Bone marrow (tissue), 2 donors: Measurements from ENCODE around the gene NSRP1.
"Not testable (repeated sequence)": the region's sequence is repeated elsewhere in the genome, so short reads cannot be mapped to it uniquely, and the experiment has no call there.

ENCODE experiments used
- DNase-seq, 2 donors: peaks; one replicate each; lab custom pipeline; 2025; lab: John Stamatoyannopoulos, UW

The NSRP1 gene

DNA sequence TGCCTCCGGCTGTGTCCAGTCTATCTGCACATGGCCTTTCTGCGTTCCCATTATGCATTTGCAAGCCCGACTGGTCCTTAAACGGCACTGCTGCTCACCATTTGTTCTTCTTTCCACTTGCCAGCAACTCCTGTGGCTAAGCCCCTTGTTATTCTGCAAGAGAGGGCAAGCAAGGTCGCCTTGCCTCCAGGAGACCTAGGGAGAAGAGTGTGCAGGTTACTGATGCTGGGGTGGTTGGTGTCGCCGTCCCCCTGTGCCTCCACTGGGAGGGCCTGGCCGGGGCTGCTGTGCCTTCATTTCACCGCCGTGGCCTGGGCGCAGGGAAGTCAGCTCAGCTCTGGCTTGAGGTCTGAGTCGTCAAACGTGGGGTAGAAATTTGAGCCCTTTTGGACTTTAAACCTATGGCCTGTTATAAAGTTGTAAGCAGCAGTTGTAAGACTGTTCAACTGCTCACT, 106.1 kb downstream of the NSRP1 start:
- no peak for DNase-seq

DNA sequence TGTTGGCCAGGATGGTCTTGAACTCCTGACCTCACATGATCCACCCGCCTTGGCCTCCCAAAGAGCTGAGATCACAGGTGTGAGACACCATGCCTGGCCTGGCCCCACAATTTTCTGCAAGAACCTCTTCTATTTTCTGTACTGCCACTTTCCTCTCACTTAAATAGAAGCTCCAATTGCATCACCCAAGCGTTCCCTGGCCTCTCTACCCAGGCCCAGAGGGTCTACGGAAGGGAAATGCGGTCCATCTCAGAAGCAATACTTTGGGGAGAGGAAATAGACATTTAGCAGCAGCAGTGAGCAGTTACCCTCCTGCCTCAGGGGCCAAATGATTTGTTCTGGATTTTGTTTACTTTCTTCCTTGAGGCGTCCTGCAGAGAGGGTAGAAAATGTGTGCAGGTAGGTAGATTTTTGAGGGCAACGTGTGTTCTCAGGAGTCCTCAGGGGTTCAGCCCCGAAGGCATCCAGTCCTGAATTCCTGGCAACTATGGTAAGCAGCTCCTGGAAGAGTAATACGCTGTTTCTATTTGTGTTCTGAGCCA, 107.9 kb downstream of the NSRP1 start:
- DNase-seq: no peak

- DNase-seq: no peak
These were observed 108.5 kb downstream of the NSRP1 start for GRCh38 chr17:30225112-30225511.

- DNase-seq: no peak
These were observed 109.4 kb downstream of the NSRP1 start for GRCh38 chr17:30225919-30226553.

GRCh38 chr17:30226878-30227277, 110.3 kb downstream of the NSRP1 start:
- no peak for DNase-seq

DNA sequence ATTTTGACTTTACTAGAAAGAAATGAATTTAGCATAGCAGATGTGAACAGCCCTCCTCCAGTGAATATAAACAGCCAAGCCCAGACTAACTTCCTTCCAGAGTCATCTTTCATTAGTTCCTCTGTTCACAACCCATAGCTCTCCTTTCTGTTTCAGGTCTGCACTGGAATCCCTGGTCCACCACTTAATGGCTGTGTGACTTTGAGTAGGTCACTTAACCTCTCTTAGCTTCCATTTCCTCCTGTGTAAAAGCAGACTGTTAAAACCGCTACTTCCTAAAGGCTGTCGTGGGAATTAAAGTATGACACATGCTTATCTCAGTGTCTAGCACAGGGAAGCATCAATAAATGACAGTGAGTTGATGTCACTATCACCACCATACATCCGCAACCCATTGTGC, 111.4 kb downstream of the NSRP1 start:
- no peak for DNase-seq

GRCh38 chr17:30229012-30229411, 112.4 kb downstream of the NSRP1 start:
- no peak for DNase-seq

DNA sequence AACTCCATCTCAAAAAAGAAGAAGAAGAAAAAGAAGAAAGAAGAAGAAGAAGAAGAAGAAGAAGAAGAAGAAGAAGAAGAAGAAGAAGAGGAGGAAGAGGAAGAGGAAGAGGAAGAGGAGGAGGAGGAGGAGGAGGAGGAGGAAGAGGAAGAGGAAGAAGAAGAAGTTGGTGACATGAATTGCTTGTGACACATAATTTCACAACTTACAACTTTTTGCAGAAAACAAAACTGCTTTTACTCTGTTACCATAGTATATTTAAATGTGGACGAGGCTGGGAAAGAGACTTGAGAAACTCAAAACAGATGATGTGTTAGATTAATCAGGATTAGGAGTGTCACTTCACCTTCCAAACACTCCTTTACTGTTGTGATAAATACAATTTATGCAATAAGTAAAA, 113.4 kb downstream of the NSRP1 start:
- not testable (repeated sequence) for DNase-seq

DNA sequence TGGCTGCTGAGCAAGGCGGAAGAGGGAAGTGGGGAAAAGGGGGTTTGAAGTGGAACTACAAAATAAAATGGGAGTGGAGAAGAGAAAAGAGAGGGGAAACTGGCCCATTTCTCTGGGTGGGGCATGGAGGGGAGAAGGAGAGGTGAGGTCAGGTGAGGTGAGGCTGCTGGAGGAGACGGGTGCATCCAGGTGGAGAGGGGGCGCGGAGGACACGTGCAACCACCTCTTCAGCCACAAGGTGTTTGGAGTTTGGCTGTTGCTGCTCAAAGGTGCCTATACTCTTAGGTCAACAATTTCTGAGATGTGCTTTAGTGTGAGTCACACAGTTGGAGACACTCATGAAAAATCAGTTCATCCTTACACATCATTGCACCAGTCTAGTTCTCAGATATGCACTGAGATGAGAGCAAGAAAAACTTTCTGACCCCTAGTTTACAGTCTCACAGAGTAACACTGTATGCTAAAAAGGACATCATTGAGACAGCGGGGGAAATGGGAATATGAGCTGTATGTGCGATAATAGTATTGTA, 114.0 kb downstream of the NSRP1 start:
- DNase-seq: no peak

DNA sequence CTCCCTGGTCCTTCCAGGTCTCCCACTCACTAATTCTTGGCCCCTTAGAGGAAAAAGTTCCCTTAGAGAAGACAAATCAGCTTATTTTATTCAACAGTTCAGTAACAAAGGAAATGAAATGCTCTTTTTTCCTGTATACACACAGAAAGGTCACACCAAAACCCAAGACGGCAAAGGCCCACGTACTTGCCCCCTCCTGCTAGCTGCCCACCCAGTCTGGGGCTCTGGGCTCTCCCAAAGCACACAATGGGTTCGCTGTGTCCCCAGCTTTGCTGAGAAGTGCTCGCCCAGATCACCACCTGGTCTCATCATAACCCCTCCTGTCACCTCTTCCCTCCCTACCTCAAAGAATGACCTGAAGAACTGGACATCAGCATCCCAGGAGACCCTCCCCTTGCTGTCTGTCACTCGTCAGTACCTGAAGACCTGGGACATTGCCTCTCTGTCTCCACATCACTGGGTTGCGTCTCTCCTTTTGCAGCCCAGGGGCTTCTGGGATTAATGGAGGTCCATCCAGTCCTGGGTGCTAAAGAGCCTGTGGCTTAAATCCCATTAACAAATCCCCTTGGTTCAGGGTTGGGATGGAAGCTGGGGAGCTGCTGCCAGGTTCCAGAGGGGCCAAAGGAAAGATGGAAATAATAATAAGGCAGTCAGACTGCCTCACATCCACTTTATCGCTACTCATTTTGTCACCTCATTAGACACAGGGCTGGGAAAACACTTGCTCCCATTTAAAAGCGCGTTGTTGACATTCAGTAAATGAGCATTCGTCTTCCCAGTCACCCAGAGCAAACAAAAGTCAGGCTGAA, 115.6 kb downstream of the NSRP1 start:
- DNase-seq: no peak

- DNase-seq: no peak
These were observed 116.3 kb downstream of the NSRP1 start for GRCh38 chr17:30232824-30233427.

DNA sequence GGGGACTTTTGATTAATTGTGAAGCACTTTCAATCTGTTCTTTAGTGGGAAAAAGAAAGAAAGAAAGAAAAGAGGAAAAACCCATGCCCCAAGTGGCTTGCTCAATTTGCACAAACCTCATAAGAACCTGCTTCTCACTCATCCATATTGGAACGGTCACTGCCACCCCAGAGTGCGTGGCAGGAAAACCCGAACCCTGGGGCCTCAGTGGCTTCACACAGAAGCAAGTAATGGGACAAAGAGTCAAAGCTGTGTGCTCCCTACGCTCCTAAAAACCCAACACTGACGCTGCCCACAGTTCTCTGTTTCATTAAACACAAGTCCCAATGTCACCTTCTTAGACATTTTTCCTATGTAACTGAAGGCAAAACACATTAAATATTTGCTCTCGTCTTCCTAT, 117.7 kb downstream of the NSRP1 start:
- DNase-seq: no peak

DNA sequence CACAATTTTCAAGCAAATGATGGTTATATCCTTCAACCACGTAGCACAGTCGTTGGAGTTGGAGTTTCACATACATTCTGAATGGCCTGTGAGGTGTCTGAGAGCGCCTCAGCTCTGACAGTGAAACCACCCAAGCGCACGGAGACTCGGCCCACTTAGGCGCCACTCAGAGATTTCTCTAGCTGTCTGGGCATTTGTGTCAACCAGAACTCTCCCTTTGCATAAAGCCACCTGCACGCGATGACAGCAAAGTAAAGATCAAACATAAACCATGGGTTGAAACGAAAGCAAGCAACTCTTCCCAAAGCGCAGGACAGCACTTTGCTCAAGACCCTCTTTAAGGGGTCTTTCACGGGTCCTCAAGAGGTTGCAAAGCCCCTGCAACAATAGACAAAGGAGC, 118.3 kb downstream of the NSRP1 start:
- no peak for DNase-seq

DNA sequence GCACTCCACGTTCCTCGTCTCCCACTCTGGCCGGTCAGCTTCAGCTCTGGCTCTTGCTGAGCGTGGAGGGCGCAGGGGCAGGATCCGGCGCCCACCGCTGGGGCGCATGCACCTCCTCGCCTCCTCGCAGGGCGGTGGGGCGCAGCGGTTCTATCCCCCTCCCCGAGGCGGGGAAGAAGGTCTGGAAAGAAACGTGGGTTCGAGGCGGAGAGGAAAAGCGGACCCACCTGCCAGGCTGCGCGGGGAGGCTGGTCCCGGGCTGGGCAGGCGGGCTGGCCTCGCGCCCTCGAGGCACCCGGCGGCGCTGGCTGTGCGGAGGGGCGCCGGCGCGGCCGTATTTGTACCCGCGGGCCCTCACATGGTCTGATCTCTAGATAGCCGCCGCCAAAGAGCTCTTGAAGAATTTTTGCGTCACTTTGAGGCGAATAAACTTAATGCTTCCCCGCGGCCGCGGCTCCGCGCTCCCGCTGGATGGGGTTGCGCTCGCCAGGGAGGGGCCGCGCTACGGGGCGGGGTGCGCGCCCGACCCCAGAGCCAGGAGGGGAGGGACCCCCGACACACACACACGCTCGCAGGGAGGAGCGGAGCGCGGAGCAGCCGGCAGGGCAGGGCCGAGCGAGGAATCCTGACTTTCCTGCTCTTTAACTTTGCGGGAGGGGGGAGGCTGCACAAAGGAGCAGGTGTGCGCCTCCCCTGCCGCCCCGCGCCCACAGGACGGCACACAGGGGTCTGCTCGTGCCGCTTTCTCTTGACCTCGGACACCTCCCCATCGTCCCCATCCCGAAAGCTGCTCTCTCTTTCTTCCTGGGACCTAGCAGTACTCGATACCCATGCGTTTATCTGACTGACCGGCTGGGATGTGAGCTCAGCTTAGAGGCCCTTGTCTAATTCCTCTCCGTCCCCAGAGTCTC, 119.0 kb downstream of the NSRP1 start, which contains the start of gene SLC6A4:
SLC6A4 (minus strand) TSS at position 312 of the 911 bp plus-strand sequence. CDS start 13,739 bp downstream, outside the sequence.
- DNase-seq: no peak
